Activated B cell treated with CpG ODN at 0.5 μM for 24 hours (primary cell): ENCODE measurements around the gene SH3RF3. TPM values are rescaled to one million over a fixed set of nuclear protein-coding genes. Genes with fewer than 3 reads are reported as not detected.

Experiments
- ATAC-seq: fragments of 200-7000 bp; cut with Tn5 transposase; one replicate; pipeline ENCODE4 v1.10.0; 2021; ENCODE audit warnings: low read depth, mild to moderate bottlenecking, moderate library complexity
- CTCF ChIA-PET: fragments of 350-600 bp; sonication (Branson Sonifier 250); formaldehyde crosslinking; loops from one replicate; lab custom pipeline; 2021; ENCODE audit warnings: antibody characterized with exemption; lab: Charles Lee
- POLR2A ChIA-PET: fragments of 350-600 bp; sonication (Branson Sonifier 250); formaldehyde crosslinking; loops from one replicate; lab custom pipeline; 2021; ENCODE audit warnings: antibody characterized with exemption; lab: Charles Lee
- DNase-seq: peaks from one replicate; pipeline ENCODE4 v3.0.0; 2022
- H3K27ac Mint-ChIP-seq: one replicate; pipeline ENCODE4 v1.8.0; 2020; ENCODE audit warnings: mixed read lengths
- H3K27me3 Mint-ChIP-seq: one replicate; pipeline ENCODE4 v1.8.0; 2021; ENCODE audit warnings: mixed read lengths
- H3K36me3 Mint-ChIP-seq: one replicate; pipeline ENCODE4 v1.8.0; 2021; ENCODE audit warnings: low read depth, mixed read lengths
- H3K4me1 Mint-ChIP-seq: one replicate; pipeline ENCODE4 v1.8.0; 2021; ENCODE audit warnings: mixed read lengths
- H3K4me3 Mint-ChIP-seq: one replicate; pipeline ENCODE4 v1.8.0; 2020; ENCODE audit warnings: mild to moderate bottlenecking, mixed read lengths
- H3K9me3 Mint-ChIP-seq: one replicate; pipeline ENCODE4 v1.8.0; 2020; ENCODE audit warnings: mixed read lengths
- CTCF ChIP-seq: fragments of 200-600 bp; IDR thresholded peaks from one replicate; pipeline ENCODE4 v1.8.0; 2022; ENCODE audit warnings: antibody characterized with exemption, mild to moderate bottlenecking
- intact Hi-C: fragments of 100-400 bp; cut with micrococcal nuclease; formaldehyde crosslinking; loops from one replicate; pipeline ENCODE4 v1.15.1; 2024
- total RNA-seq: library from RNA; stranded (reverse); gene quantifications from 2 replicates; pipeline ENCODE4 v1.2.3, GENCODE V29; 2022

SH3RF3 gene
- total RNA-seq, 1 donor from 2014 or later: 0.09 TPM

DNA sequence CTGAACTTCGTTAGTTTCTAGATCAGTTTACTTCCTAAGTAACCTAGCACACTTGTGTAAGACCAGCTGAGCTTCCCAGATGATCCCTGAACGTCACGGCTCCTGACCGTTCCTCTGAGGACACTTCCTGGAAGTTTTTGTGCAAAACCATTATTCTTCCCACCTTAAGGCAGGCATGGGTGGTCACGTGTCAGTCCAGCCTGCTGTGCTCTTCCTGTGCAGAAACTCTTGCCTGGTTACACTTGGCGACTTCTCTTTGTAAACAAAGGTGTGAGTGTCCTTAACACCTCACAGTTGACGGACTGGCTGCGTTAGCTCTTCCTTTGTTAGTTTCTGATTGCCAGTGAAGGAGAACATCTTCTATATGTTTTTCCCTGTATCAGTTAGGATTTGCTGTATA, 118.3 kb downstream of the SH3RF3 start:
- no peak for DNase-seq
- TF ChIP-seq CTCF: no peak
- H3K36me3 Mint-ChIP-seq: no peaks in the 10 kb centered on the region
- H3K4me3 Mint-ChIP-seq: no peak overlapping the region
- H3K4me1 Mint-ChIP-seq: peaks cover 12% of the 10 kb centered on the region
- no peak for ATAC-seq
- POLR2A ChIA-PET: no interaction called here
- no peak overlapping the region for H3K27ac Mint-ChIP-seq
- intact Hi-C loops: no loop called here
- CTCF ChIA-PET: no interaction called here
- H3K9me3 Mint-ChIP-seq: no peaks in the 10 kb centered on the region
- H3K27me3 Mint-ChIP-seq: no peaks in the 10 kb centered on the region

DNA sequence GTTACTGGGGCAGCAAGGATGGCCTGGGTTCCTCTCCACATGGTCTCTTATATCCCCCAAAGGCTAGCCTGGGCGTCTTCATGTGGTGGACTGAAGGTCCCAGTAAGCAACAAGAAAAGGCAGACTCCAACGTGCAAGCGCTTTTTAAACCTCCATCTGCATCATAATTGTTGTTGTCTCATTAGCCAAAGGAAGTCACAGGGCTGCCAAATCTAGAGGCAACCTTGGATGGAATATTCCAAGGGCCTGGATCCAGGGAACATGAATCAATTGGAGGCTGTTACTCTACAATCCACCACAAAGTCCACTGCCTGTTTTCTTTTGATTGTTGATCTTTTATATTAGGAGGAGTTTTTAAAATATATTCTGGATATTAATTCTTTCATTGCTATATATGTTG, 118.8 kb downstream of the SH3RF3 start:
- Mint-ChIP-seq H3K27me3 (no peaks in the 10 kb centered on the region), H3K27ac (no peak overlapping the region), H3K4me3 (no peak overlapping the region), H3K36me3 (no peaks in the 10 kb centered on the region), H3K4me1 (peaks cover 12% of the 10 kb centered on the region), H3K9me3 (no peaks in the 10 kb centered on the region)
- CTCF ChIA-PET: no interaction called here
- no peak for ATAC-seq
- no peak for DNase-seq
- no peak for TF ChIP-seq CTCF
- intact Hi-C loops: no loop called here
- POLR2A ChIA-PET: no interaction called here

- TF ChIP-seq CTCF: no peak
- Mint-ChIP-seq H3K27ac (no peak overlapping the region), H3K4me1 (peaks cover 12% of the 10 kb centered on the region), H3K4me3 (no peak overlapping the region), H3K36me3 (no peaks in the 10 kb centered on the region), H3K27me3 (no peaks in the 10 kb centered on the region), H3K9me3 (no peaks in the 10 kb centered on the region)
- ChIA-PET POLR2A (no interaction called here), CTCF (no interaction called here)
- no peak for DNase-seq
- intact Hi-C loops: no loop called here
- ATAC-seq: no peak
These were observed 119.6 kb downstream of the SH3RF3 start for GRCh38 chr2:109248590-109248989.

DNA sequence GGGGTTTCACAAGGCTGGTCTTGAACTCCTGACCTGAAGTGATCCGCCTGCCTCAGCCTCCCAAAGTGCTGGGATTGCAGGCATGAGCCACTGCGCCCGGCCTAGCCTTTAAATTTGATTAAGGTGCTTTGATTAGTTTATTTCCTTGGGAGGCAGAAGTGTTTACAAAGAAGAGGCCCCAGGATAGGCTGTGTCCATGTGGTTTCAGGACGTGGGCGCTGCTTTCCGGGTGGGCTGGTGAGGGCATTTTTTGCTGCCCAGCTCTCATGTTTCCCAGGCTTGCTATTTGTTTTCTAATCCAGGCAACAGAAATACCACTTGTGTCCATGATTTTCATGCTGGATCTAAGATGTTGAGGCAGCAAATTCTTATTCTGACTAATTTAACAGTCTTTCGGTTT, 124.2 kb downstream of the SH3RF3 start:
- no peaks in the 10 kb centered on the region for H3K9me3 Mint-ChIP-seq
- peaks cover 46% of the 10 kb centered on the region for H3K4me1 Mint-ChIP-seq
- CTCF ChIA-PET: no interaction called here
- POLR2A ChIA-PET: no interaction called here
- H3K36me3 Mint-ChIP-seq: no peaks in the 10 kb centered on the region
- TF ChIP-seq CTCF: no peak
- intact Hi-C loops: loop anchor here (10.0 kb wide), 2 partner anchors 82 to 118 kb away; no protein-coding TSS in a partner anchor
- DNase-seq (no peak), ATAC-seq (no peak)
- no peak overlapping the region for H3K27ac Mint-ChIP-seq
- no peaks in the 10 kb centered on the region for H3K27me3 Mint-ChIP-seq
- H3K4me3 Mint-ChIP-seq: no peak overlapping the region

DNA sequence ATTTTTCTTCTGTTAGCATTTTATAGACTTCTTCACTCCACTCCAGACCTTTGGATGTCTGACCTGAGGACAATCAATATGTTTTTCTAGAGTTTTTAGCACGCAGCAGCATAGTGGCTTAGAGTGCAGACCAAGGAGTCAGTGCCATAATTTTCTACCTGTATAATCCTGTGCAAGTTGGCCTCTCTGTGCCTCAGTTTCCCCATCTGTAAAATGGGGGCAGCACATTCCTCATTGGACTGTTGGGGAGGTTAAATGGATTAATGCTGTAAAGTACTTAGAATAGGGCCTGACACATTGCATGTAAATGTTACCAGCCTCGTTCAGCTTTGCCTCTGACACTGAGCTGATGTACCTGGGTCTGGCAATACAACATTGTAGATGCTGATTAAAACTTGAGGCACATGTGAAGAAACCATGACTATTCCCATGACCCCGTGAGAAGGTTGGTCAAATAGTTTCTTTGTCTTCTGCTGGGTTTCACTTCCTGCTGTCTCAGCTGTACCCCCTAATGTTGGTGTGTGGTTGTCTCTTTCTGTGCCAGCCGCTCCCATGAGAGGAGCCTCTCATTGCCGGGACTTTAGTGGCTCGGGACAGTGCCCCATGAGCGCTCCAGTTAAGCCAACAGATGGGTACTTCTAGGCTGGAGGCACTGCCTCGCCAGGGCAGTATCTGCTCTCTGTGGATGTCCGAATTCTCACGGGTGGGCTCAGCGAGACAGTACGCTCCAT, 125.3 kb downstream of the SH3RF3 start:
- Mint-ChIP-seq H3K9me3 (no peaks in the 10 kb centered on the region), H3K4me1 (peaks cover 45% of the 10 kb centered on the region), H3K4me3 (peak overlapping the region; percentile 50), H3K27me3 (no peaks in the 10 kb centered on the region), H3K36me3 (no peaks in the 10 kb centered on the region), H3K27ac (peak overlapping the region; percentile 51)
- POLR2A ChIA-PET: interaction anchor here (0.6 kb wide), 1 partner anchor 36 kb away, joined by 3 read pairs; no protein-coding TSS in a partner anchor
- DNase-seq: no peak
- intact Hi-C loops: loop anchor here (2.0 to 10.0 kb wide), 3 partner anchors 16 to 120 kb away; no protein-coding TSS in a partner anchor
- TF ChIP-seq CTCF: no peak
- ATAC-seq: peak; percentile 73
- CTCF ChIA-PET: interaction anchor here (1.3 kb wide), 1 partner anchor 16 kb away, joined by 3 read pairs; no protein-coding TSS in a partner anchor
